Mesothelial cell of epicardium (in vitro differentiated cells): ENCODE measurements around the gene CCDC183. TPM values are rescaled to one million over a fixed set of nuclear protein-coding genes. Genes with fewer than 3 reads are reported as not detected.
"Not testable (repeated sequence)": the region's sequence is repeated elsewhere in the genome, so short reads cannot be mapped to it uniquely, and the experiment has no call there.

Experiments used
- DNase-seq, 2 experiments: peaks; one replicate each; pipeline ENCODE4 v3.0.0; 2021; ENCODE audit warnings: low spot score in 2 of 2; ENCODE audit not compliant: unreplicated experiment in 2 of 2
- H3K27ac Mint-ChIP-seq: 2 replicates; pipeline ENCODE4 v1.8.0; 2021; ENCODE audit warnings: mixed read lengths
- H3K27me3 Mint-ChIP-seq: 2 replicates; pipeline ENCODE4 v1.8.0; 2021; ENCODE audit warnings: low read depth, mixed read lengths
- H3K36me3 Mint-ChIP-seq: 2 replicates; pipeline ENCODE4 v1.8.0; 2021; ENCODE audit warnings: mixed read lengths
- H3K4me1 Mint-ChIP-seq: 2 replicates; pipeline ENCODE4 v1.8.0; 2021; ENCODE audit warnings: mixed read lengths
- H3K4me3 Mint-ChIP-seq: 2 replicates; pipeline ENCODE4 v1.8.0; 2021; ENCODE audit warnings: mild to moderate bottlenecking, moderate library complexity, mixed read lengths
- H3K9me3 Mint-ChIP-seq: 2 replicates; pipeline ENCODE4 v1.8.0; 2021; ENCODE audit warnings: mixed read lengths
- total RNA-seq: library from RNA; stranded (reverse); gene quantifications from 3 replicates; pipeline ENCODE4 v1.2.1, GENCODE V29; 2021
- TF ChIP-seq, protein P1 (sequence below): fragments of 200-600 bp; sonication (generic); IDR thresholded peaks from one replicate; pipeline ENCODE4 v1.5.0; 2021; ENCODE audit warnings: antibody characterized with exemption; ENCODE audit not compliant: unreplicated experiment

The CCDC183 gene
- total RNA-seq, 1 donor from 2014 or later = 25.1 TPM

DNA sequence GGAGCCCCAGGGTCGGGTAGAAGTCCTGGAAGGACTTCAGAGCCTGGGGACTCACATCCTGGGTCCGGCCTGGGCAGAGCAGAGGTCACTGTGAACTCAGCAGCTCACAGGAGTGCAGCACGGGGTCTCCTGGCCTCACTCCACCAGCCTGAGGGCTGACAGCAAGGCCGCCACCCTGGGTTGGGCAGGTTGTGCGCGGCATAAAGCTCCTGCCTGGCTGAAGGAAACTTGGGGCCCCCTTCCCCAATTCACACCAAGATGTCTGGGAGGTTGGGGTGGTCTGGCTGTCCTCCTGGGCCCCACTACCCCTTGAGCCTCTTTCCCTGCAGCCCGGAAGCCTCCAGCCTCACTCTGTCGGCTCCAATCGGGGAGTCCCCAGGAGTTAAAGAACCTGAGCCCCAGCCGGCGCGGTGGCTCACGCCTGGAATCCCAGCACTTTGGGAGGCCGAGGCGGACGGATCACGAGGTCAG is 33.9 kb upstream of the CCDC183 start:
- H3K9me3 Mint-ChIP-seq = no peaks in the 10 kb centered on the region
- peaks cover 7% of the 10 kb centered on the region for H3K4me1 Mint-ChIP-seq
- DNase-seq = no peak

DNA sequence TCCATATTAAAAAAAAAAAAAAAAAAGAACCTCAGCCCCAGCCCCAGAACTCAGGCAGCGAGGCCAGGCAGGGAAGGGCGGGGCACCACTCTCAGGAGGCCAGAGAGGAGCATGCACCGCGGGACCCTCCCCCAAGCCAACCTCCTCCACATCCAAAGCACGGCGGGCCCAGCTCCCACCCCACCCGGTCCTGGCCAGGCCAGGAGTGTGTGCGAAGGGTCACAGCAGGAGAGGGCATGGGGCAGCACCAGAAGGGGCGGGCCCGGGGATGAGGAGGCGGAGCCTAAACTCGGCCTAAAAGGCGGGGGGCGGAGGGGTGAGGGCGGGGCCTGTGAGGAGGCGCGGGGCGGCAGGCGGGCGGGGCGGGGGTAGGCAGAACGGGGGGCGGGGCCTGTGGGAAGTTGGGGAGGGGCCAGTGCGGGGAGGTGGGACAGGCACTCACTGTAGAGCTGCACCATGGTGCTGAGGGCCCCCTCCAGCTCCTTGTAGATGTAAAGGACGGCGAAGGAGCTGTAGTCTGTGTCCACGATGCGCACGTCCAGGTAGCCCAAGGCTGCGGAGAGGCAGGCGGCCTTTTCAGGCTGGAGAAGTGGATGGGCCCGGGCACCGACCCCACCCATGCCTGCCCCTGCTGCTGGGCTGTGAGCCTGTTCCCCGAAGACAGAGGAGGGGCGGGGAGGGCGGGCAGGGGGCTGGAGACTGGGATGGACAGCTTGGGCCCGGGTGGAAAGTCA is 33.1 kb upstream of the CCDC183 start:
- H3K27ac Mint-ChIP-seq = no peak overlapping the region
- H3K4me3 Mint-ChIP-seq = no peak overlapping the region
- peaks cover 7% of the 10 kb centered on the region for H3K4me1 Mint-ChIP-seq
- no peaks in the 10 kb centered on the region for H3K9me3 Mint-ChIP-seq
- peaks cover 12% of the 10 kb centered on the region for H3K27me3 Mint-ChIP-seq
- no peak for DNase-seq
- TF ChIP-seq, protein P1, sequence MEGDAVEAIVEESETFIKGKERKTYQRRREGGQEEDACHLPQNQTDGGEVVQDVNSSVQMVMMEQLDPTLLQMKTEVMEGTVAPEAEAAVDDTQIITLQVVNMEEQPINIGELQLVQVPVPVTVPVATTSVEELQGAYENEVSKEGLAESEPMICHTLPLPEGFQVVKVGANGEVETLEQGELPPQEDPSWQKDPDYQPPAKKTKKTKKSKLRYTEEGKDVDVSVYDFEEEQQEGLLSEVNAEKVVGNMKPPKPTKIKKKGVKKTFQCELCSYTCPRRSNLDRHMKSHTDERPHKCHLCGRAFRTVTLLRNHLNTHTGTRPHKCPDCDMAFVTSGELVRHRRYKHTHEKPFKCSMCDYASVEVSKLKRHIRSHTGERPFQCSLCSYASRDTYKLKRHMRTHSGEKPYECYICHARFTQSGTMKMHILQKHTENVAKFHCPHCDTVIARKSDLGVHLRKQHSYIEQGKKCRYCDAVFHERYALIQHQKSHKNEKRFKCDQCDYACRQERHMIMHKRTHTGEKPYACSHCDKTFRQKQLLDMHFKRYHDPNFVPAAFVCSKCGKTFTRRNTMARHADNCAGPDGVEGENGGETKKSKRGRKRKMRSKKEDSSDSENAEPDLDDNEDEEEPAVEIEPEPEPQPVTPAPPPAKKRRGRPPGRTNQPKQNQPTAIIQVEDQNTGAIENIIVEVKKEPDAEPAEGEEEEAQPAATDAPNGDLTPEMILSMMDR = no peak
- no peaks in the 10 kb centered on the region for H3K36me3 Mint-ChIP-seq

More for the DNA sequence above, 33.9 kb upstream of the CCDC183 start:
- Mint-ChIP-seq H3K27ac (no peak overlapping the region), H3K4me3 (no peak overlapping the region), H3K36me3 (no peaks in the 10 kb centered on the region), H3K27me3 (peaks cover 6% of the 10 kb centered on the region)
- TF ChIP-seq, protein P1 = no peak

DNA sequence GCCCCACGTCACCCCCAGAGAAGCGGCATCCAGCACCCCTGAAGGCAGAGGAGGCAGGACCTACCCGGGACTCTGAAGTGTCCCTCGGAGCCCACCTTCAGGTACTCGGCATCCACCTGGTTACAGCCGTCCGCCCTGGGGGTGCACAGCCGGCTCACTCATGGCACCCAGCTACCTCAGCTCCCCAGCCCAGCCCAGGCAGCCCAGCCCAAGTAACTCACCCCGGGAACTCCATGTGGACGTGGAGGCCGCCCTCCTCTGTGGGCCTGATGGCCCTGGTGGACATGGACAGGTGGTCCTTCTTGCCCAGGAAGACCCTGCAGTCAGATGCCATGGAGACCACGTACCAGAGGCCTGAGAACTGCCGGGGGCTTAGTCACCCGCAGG is 32.5 kb upstream of the CCDC183 start:
- no peak overlapping the region for H3K4me3 Mint-ChIP-seq
- TF ChIP-seq, protein P1 = no peak
- no peak for DNase-seq
- H3K4me1 Mint-ChIP-seq = peaks cover 7% of the 10 kb centered on the region
- H3K27ac Mint-ChIP-seq = no peak overlapping the region
- peaks cover 13% of the 10 kb centered on the region for H3K27me3 Mint-ChIP-seq
- H3K36me3 Mint-ChIP-seq = no peaks in the 10 kb centered on the region
- H3K9me3 Mint-ChIP-seq = no peaks in the 10 kb centered on the region

DNA sequence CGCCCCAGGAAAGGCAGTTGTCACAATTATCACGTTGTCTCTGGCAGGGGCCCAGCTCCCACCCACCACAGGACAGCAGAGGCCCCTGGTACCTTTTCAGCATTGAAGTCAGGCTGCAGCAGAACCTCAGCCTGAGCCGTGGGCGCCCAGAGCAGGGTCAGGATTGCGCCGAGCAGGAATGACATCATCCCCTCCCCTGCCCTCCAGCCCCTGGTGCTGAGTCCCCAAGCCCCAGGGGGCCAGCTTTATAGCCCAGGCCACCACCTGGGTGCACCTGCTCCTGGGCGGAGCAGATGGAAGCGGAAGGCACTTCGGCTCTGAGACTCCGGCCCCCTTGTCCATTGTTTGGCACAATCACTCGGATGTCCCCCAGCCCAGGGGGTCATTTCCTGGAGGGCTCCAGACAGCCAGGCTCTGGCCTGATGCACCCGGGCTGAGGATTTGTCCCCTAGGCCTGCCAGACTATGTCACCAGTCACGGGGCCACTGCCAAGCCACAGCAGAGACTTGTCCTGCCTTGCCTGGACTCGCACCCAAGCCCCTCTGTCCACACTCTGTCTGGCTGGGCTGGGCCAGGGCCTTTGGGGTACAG is 31.7 kb upstream of the CCDC183 start, which contains the start of gene LCN15:
LCN15 (minus strand) TSS at position 218 of the 591 bp plus-strand sequence; CDS start at position 188, 30 bp downstream.
- no peak for DNase-seq
- H3K36me3 Mint-ChIP-seq = no peaks in the 10 kb centered on the region
- H3K4me3 Mint-ChIP-seq = no peak within 1 kb of the TSS
- TF ChIP-seq, protein P1 = no peak
- no peaks in the 10 kb centered on the region for H3K9me3 Mint-ChIP-seq
- H3K4me1 Mint-ChIP-seq = peaks cover 7% of the 10 kb centered on the region
- H3K27ac Mint-ChIP-seq = no peak within 1 kb of the TSS
- peaks cover 13% of the 10 kb centered on the region for H3K27me3 Mint-ChIP-seq

DNA sequence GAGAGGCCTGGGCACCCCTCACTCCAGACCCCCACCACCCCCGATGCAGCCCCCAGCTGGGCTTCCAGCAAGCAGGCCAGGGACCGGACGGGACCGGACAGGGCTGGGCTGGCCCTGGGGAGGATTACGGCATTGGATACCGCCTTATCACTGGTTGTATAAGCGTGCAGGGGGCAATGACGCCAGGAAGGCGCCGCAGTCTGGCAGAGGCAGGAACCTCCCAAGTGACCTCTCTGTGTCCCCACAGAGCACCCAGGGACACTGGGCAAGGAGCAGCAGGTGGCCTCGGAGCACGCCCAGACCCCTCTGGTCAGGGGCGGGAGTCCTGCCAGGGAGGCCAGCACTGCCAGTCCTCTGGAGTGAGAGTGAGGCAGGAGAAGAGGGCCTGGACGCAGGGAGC is 31.1 kb upstream of the CCDC183 start:
- Mint-ChIP-seq H3K27ac (no peak overlapping the region), H3K4me3 (no peak overlapping the region), H3K9me3 (no peaks in the 10 kb centered on the region), H3K36me3 (no peaks in the 10 kb centered on the region), H3K27me3 (peaks cover 15% of the 10 kb centered on the region), H3K4me1 (peaks cover 10% of the 10 kb centered on the region)
- TF ChIP-seq, protein P1 = no peak
- no peak for DNase-seq

DNA sequence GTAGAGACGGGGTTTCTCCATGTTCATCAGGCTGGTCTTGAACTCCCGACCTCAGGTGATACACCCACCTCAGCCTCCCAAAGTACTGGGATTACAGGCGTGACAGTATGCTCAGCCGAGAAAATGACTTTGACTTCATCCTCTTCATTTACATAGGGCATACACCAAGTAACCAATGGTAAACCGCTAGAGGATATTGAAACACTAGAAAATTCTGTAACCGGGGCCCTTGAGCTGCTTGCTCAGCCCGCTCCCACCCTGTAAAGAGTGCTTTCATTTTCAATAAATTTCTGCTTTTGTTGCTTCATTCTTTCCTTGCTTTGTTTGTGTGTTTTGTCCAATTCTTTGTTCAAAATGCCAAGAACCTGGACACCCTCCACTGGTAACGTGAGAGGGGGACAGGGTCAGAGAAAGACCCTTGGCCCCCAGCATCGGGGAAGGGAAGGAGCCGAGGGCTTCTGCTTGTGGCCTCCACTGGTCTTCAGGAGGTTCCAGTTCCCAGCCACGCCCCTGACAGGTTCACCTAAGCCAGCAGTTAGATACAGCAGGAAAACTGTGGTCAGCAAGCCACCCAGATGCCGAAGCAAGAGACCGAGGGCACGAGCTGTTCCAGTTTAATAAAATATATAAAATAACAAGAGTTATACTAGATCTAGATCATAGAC is 30.3 kb upstream of the CCDC183 start:
- H3K27me3 Mint-ChIP-seq = peaks cover 17% of the 10 kb centered on the region
- H3K36me3 Mint-ChIP-seq, H3K4me3 Mint-ChIP-seq: not testable (repeated sequence)

DNA sequence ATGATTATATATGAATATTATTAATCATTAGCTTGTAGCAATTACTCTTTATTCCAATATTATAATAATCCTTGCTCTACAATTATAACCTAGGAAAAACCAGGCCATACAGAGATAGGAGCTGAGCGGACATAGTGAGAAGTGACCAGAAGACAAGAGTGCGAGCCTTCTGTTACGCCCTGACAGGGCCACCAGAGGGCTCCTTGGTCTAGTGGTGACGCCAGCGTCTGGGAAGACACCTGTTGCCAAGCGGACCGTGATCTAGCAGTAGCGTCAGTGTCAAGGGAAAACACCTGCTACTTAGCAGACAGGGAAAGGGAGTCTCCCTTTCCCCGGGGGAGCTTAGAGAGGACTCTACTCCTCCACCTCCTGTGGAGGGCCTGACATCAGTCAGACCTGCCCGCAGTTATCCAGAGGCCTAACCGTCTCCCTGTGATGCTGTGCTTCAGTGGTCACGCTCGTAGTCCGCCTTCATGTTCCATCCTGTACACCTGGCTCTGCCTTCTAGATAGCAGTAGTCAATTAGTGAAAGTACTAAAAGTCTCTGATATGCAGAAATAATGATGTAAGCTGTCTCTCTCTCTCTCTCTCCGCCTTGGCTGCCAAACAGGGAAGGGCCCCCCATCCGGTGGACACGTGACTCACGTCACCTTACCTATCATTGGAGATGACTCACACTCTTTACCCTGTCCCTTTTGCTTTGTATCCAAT is 29.6 kb upstream of the CCDC183 start:
- not testable (repeated sequence) for H3K36me3 Mint-ChIP-seq, H3K27ac Mint-ChIP-seq, H3K4me1 Mint-ChIP-seq, DNase-seq, H3K9me3 Mint-ChIP-seq, H3K4me3 Mint-ChIP-seq
- H3K27me3 Mint-ChIP-seq = peaks cover 17% of the 10 kb centered on the region

More for the DNA sequence above, 30.3 kb upstream of the CCDC183 start:
- H3K9me3 Mint-ChIP-seq, H3K27ac Mint-ChIP-seq, DNase-seq: not testable (repeated sequence)
- H3K4me1 Mint-ChIP-seq = peaks cover 10% of the 10 kb centered on the region
